Stimulated activated CD8-positive, alpha-beta memory T cell treated with anti-CD3 and anti-CD28 coated beads, Interleukin-15, amount 100 ng/mL, for 24 hours (primary cell): Measurements from ENCODE around the gene CNGA4.

Source experiments
- DNase-seq: peaks from one replicate; pipeline ENCODE4 v3.0.0-alpha.2; 2020; ENCODE audit warnings: low read depth

CNGA4 gene

GRCh38 chr11:6238902-6239301 lies at the start of gene CNGA4:
TSS of gene CNGA4 (plus strand) at chr11:6239089. CDS start at chr11:6239207, 118 bp downstream.
- no peak for DNase-seq

DNA sequence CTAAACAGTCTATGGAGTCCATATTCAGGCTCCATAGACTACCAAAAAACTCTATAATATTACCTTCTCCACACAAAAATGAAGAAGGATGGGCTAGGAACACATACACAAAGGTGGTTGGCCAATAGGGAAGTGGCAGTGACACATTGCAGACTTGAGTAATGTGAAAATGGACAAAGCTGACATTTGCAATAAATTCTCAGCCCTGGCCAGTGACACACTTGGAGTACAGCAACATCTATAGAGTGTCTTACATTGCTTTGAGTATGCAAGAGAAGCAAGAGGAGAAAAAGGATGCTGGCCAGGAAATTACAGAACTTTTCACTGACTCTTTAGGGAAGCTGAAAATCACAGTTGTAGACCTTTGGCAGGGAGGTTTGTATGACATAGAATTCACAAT lies 47.1 kb upstream of the CNGA4 start:
- DNase-seq: no peak

- no peak for DNase-seq
These were observed 44.8 kb upstream of the CNGA4 start for GRCh38 chr11:6194065-6194581.

DNA sequence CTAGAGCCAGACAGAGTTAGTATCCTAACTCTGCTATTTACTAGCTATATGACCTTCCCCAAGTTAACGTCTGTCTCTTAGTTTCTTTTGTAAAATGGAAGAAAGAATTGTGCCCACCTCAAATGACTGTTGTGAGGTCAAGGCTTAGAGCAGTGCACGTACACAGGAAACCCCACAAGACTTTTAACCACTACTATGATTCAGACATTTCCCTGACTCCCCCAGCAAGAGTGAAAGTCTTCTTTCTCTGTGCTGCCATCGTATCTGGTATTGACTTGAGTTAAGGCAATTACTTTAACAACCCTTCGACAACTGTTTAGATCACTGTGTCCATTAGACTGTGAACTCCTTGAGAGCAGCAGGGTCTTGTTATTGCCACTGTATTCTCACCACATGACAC lies 42.5 kb upstream of the CNGA4 start:
- DNase-seq: no peak

DNA sequence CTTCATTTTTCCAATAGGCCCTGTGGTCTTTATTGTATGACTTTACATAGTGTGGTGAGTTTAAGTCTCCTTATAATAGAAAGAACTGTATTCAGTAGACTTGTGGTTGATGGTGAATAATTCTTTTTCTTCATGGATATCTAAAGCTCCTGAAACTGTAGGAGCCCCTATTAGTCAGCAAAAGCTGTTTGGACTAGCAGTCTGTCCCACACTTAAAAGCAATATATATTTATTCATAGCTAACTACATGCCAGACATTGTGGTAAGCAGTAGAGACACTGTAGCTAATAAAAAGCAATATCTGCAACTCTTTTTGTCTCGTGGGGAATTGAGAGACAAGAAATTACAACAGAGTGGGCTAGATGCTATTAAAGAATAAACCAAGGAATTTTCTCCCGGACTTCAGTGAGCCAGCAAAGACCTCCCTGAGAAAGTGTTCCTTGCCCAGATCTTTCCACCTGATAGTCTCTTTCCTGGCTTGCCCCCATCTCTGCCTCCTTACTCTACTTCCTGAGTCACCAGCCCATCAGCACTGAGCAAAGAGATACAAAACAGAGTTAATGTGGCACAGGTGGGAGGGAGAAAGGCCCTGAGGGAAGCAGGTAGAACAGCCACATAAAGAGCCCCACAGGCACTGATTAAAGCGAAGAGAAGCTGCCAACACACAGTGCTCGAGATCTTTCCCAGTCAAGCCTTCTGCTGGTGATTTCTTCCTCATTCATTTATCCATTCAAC lies 41.3 kb upstream of the CNGA4 start:
- no peak for DNase-seq

GRCh38 chr11:6199174-6199810 lies 39.6 kb upstream of the CNGA4 start, which contains the start of gene OR52W1:
TSS of gene OR52W1 (plus strand) at chr11:6199224. CDS start at chr11:6199224, 0 bp downstream.
- DNase-seq: no peak

DNA sequence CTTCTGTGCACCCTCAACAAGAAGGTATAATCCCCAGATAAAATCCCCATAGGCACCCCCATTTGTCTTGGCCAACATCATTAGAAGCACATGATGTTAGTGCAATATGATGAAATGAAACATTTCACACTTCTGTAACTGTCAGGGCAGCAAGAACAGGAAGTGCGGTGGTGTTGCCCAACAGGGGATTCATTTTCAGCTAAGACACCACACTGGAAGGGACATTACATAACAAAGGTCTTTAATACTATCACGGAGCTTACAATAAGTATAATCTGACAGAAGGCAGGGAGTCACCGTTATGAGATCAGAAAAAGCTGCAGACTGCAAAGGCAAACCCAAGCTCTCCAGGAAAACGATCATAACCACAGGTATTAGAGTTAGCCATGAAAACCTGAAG lies 37.9 kb upstream of the CNGA4 start:
- no peak for DNase-seq

DNA sequence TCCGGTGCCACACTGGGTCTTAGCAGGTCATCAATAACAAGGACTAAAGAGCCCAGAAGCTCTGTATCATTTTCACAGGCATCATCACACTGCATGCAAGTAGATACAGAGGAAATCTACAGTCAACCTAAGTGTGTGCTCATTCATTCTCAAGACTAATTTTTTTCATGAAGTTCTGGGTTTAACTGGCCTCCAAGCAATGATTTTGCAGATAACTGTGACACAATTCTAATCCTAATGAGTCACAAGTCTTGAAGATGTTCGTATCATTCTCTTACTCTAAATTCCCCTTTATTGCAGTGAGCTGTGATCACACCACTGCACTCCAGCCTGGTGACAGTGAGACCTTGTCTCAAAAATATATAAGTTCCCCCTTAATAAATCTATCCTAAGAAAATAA lies 37.4 kb upstream of the CNGA4 start:
- no peak for DNase-seq

GRCh38 chr11:6202041-6202440 lies 36.8 kb upstream of the CNGA4 start:
- DNase-seq: no peak

DNA sequence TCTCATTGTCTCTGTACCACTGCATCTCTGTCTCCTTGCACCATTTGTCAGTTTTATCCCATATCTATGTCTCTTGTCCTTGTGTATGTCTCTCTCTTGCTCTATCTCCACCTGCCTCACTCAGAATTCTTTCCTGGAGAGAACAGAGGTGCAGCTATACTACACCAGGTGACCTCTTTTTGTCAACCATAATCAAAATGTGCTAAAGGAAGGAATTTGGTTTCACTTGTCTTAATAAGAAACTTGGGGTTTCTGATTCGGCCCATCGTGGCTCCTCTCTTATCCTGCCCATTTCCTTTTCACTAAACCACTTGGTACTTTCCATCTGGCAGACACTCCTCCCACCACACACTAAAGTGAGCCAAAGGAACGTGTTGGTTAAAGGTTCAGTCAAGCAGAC lies 35.6 kb upstream of the CNGA4 start:
- DNase-seq: no peak

DNA sequence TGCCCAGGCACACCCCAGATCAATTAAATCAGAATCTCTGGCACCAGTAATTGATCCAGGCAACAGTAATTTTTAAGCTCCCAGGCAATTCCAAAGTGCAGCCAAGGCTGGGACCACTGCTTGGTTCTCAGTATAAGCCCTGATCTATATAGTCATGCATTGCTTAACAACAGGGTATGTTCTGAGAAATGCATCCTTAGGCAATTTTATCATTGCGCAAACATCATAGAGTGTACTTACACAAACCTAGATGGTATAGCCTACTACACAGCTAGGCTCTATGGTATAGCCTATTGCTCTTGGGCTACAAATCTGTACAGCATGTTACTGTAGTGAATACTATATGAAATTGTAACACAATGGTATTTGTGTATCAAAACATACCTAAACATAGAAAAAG lies 34.2 kb upstream of the CNGA4 start:
- no peak for DNase-seq

GRCh38 chr11:6205366-6205765 lies 33.5 kb upstream of the CNGA4 start, which contains the start of gene C11orf42:
TSS of gene C11orf42 (plus strand) at chr11:6205557. CDS start at chr11:6205616, 59 bp downstream.
- no peak for DNase-seq

GRCh38 chr11:6206456-6207180 lies 32.3 kb upstream of the CNGA4 start:
- DNase-seq: no peak

GRCh38 chr11:6209801-6210200 lies 29.1 kb upstream of the CNGA4 start:
- no peak for DNase-seq

DNA sequence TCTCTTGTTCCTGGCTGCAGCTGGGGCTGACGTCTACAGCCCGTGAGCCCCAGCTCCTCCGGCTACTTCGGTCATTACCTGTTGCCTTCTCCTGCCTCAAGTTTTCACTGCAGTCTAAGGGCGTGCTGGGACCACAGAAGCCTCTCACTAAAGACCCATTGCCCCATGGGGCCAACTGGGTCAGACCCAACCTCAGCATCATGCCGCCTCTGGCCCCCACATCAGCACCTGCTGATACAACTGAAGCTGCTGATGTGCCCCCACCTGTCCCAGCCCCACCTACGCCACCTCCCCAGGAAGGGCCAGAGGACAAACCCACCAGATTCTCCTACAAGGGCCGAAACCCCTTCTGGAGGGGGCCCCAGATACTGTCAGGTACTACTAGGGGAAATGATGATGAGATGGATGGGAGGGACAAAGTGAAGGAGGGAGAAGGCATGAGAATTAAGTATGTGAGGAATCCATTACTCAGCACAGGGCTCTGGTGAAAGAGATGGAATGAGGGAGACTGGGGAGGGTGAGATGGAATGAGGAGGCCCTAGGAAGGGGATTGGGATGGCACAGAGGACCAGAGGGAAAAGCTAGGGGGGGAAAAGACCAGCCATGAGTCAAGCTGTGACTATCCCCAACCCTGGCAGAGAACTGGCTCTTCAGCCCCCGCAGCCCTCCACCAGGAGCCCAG lies 28.5 kb upstream of the CNGA4 start:
- no peak for DNase-seq

GRCh38 chr11:6214530-6214929 lies 24.4 kb upstream of the CNGA4 start:
- no peak for DNase-seq

DNA sequence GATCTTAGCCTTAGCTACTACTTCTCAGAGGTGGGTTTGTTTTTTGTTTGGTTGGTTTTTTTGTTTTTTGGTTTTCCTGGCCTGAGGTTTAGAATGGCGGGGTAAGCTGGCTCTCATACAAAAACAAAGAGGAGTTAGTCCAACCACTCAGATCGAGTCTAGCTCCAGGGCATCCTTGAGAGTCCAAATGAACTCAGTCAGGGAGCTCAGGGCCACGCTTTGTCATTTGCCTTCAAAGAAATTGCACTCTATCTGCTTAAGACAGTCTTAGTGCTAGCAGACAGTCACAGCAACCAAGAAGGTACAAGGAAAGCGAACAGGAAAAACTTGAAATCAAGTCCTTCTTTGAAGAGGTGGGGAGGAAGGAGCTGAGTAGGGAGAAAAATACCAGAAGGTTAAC lies 22.4 kb upstream of the CNGA4 start:
- DNase-seq: no peak

GRCh38 chr11:6217722-6218121 lies 21.2 kb upstream of the CNGA4 start:
- DNase-seq: no peak

GRCh38 chr11:6219359-6219758 lies 19.5 kb upstream of the CNGA4 start:
- no peak for DNase-seq

GRCh38 chr11:6223854-6224253 lies 15.0 kb upstream of the CNGA4 start:
- DNase-seq: no peak

- no peak for DNase-seq
These were observed 14.5 kb upstream of the CNGA4 start for GRCh38 chr11:6224421-6224820.

DNA sequence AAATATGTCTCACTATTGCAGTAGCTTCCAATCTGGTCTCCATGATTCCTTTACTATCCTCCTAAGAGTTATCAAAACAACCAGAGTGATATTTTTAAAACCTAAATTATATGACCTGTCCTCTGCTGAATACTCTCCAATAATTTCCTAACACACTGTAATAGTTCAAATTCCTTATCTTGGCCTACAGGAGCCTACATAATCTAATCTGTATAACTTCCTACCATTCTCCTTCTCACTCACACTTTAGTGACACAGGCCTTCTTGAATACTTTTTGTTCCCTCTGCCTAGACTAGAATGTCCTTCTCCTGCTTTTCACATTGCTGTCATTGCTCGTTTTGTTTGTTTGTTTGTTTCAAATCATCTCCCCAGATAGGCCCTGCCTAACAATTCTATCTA lies 13.9 kb upstream of the CNGA4 start:
- DNase-seq: no peak
